Endothelial cell of umbilical vein (primary cell): ENCODE measurements around the gene ARHGAP42. TPM values are rescaled to one million over a fixed set of nuclear protein-coding genes. Genes with fewer than 3 reads are reported as not detected.

Experiments used
- BruUV-seq: library from RNA; stranded (reverse); fragments of 400-500 nt; replicated peaks from 2 replicates; lab custom pipeline; 2021; lab: Mats Ljungman, UMichigan
- CTCF ChIA-PET: fragments of 300-600, 350-600 bp; sonication (Branson Sonifier 250); formaldehyde crosslinking; loops from one replicate; lab custom pipeline; 2021; ENCODE audit warnings: antibody characterized with exemption, inconsistent platforms; lab: Charles Lee
- POLR2A ChIA-PET: fragments of 300-600, 350-600 bp; sonication (Branson Sonifier 250); formaldehyde crosslinking; loops from one replicate; lab custom pipeline; 2021; ENCODE audit warnings: antibody characterized with exemption, inconsistent platforms; lab: Charles Lee
- DNase-seq: peaks from one replicate; pipeline ENCODE4 v3.0.0-alpha.2; 2011; ENCODE audit warnings: low read depth, low spot score
- FAIRE-seq: peaks from 2 replicates; lab custom pipeline; 2011; peaks lifted over from hg19 to GRCh38; lab: Jason Lieb, UNC
- H2AFZ ChIP-seq: 2 replicates; pipeline ENCODE4 v1.6.0; 2012; ENCODE audit warnings: low read depth, low read length, control low read depth, inconsistent platforms
- H3K27ac ChIP-seq: 2 replicates; pipeline ENCODE4 v1.5.1; 2011; ENCODE audit warnings: low read depth, mild to moderate bottlenecking, control low read depth, low read length, moderate library complexity; ENCODE audit not compliant: insufficient read depth
- H3K27me3 ChIP-seq, 2 experiments: 2 replicates each; pipeline versions ENCODE4 v1.6.0 to v1.6.1; 2011; ENCODE audit warnings: low read length in 2 of 2, mixed read lengths in 1 of 2; ENCODE audit not compliant: control insufficient read depth in 2 of 2, insufficient read depth in 2 of 2
- H3K36me3 ChIP-seq, 2 experiments: 2 replicates in 1 of 2; 3 replicates in 1 of 2; pipeline ENCODE4 v1.5.1; 2011; ENCODE audit warnings: low read length in 2 of 2, mild to moderate bottlenecking in 1 of 2, moderate library complexity in 1 of 2; ENCODE audit not compliant: control insufficient read depth in 2 of 2, insufficient read depth in 2 of 2; ENCODE audit errors: extremely low read depth in 1 of 2
- H3K4me1 ChIP-seq: 3 replicates; pipeline ENCODE4 v1.5.1; 2011; ENCODE audit warnings: mild to moderate bottlenecking, low read length; ENCODE audit not compliant: control insufficient read depth, insufficient read depth; ENCODE audit errors: extremely low read depth
- H3K4me2 ChIP-seq: 2 replicates; pipeline ENCODE4 v1.6.1; 2011; ENCODE audit warnings: low read length, control low read depth, mixed read lengths; ENCODE audit not compliant: insufficient read depth
- H3K4me3 ChIP-seq, 3 experiments: fragments of 200-600 bp in 1 of 3; sonication (generic), shearing (Covaris generic) in 1 of 3; replicated peaks in 1 of 3; 2 replicates each; pipeline ENCODE4 v1.5.1; 2011 to 2016; ENCODE audit warnings: control low read depth in 3 of 3, low read length in 3 of 3, mild to moderate bottlenecking in 2 of 3, inconsistent platforms in 1 of 3, low read depth in 1 of 3, moderate library complexity in 1 of 3; ENCODE audit not compliant: insufficient read depth in 1 of 3
- H3K79me2 ChIP-seq: 2 replicates; pipeline ENCODE4 v1.6.0; 2012; ENCODE audit warnings: low read length, inconsistent platforms; ENCODE audit not compliant: control insufficient read depth, insufficient read depth
- H3K9ac ChIP-seq: replicated peaks from 2 replicates; pipeline ENCODE3; 2011; ENCODE audit warnings: low read length, control low read depth; ENCODE audit not compliant: insufficient read depth; ENCODE audit errors: extremely low read depth
- H3K9me1 ChIP-seq: replicated peaks from 3 replicates; pipeline ENCODE4 v1.6.0; 2011; ENCODE audit warnings: mild to moderate bottlenecking, low read length; ENCODE audit not compliant: control insufficient read depth, insufficient read depth; ENCODE audit errors: extremely low read depth
- H3K9me3 ChIP-seq: replicated peaks from 2 replicates; pipeline ENCODE4 v1.5.1; 2012; ENCODE audit warnings: low read length, inconsistent platforms; ENCODE audit not compliant: control insufficient read depth, insufficient read depth
- H4K20me1 ChIP-seq: replicated peaks from 2 replicates; pipeline ENCODE3; 2011; ENCODE audit warnings: mild to moderate bottlenecking, low read length; ENCODE audit not compliant: control insufficient read depth, insufficient read depth; ENCODE audit errors: extremely low read depth
- EZH2 ChIP-seq: IDR thresholded peaks from 2 replicates; pipeline ENCODE4 v1.6.1; 2012; ENCODE audit warnings: borderline replicate concordance, low read depth, mild to moderate bottlenecking, moderate library complexity, low read length, inconsistent platforms; ENCODE audit not compliant: severe bottlenecking
- FOS ChIP-seq: IDR thresholded peaks from 2 replicates; pipeline ENCODE4 v1.6.1; 2011; ENCODE audit warnings: mild to moderate bottlenecking, low read length, moderate library complexity, borderline replicate concordance; ENCODE audit not compliant: insufficient read depth
- JUN ChIP-seq: IDR thresholded peaks from 2 replicates; pipeline ENCODE4 v1.6.1; 2011; ENCODE audit warnings: borderline replicate concordance, low read depth; ENCODE audit not compliant: insufficient read length, insufficient read depth
- MAX ChIP-seq: IDR thresholded peaks from 2 replicates; pipeline ENCODE4 v1.6.1; 2011; ENCODE audit not compliant: insufficient read depth, insufficient read length
- POLR2A ChIP-seq: IDR thresholded peaks from 2 replicates; pipeline ENCODE4 v1.6.1; 2012; ENCODE audit warnings: low read depth, mild to moderate bottlenecking, control low read depth, low read length
- POLR2AphosphoS5 ChIP-seq: IDR thresholded peaks from 2 replicates; pipeline ENCODE4 v1.6.1; 2012; ENCODE audit warnings: low read depth, mild to moderate bottlenecking, control low read depth, low read length, moderate library complexity; ENCODE audit not compliant: insufficient read depth
- dilution Hi-C: fragments of 300-500 bp; cut with MboI; formaldehyde crosslinking; loops from one replicate; pipeline ENCODE4 v1.15.0; 2019; ENCODE audit warnings: low sequenced_read_pairs; ENCODE audit not compliant: extremely low pct_ligation_motif_present
- intact Hi-C: fragments of 100-400 bp; cut with micrococcal nuclease; formaldehyde crosslinking; loops from one replicate; pipeline ENCODE4 v1.10.0; 2022
- polyA plus RNA-seq, 4 experiments: library from polyadenylated mRNA; depleted of rRNA in 3 of 4; stranded (reverse) in 3 of 4; unstranded in 1 of 4; fragments of >200 nt; gene quantifications; 2 replicates each; pipeline versions ENCODE4 v1.2.1 to v1.2.3, GENCODE V29; 2011 to 2012; ENCODE audit warnings: missing spikeins in 1 of 4
- total RNA-seq: library from RNA; stranded (reverse); gene quantifications from 2 replicates; pipeline ENCODE4 v1.2.3, GENCODE V29; 2021
- TF ChIP-seq, protein P1 (sequence below), 2 donors: IDR thresholded peaks; 1 replicate in 1 of 2; 2 replicates in 1 of 2; pipeline ENCODE4 v1.5.1; 2011; ENCODE audit warnings: low read length in 2 of 2, mild to moderate bottlenecking in 2 of 2, moderate library complexity in 2 of 2, control low read depth in 1 of 2, inconsistent platforms in 1 of 2, low read depth in 1 of 2; ENCODE audit not compliant: insufficient read depth in 1 of 2; ENCODE audit errors: extremely low read depth in 1 of 2

Gene ARHGAP42
- total and polyA plus RNA-seq, 2 donors (not counting 3 experiments of a cell fraction or from before 2014, with no cell fraction given): 1.8 to 2.4 TPM

DNA sequence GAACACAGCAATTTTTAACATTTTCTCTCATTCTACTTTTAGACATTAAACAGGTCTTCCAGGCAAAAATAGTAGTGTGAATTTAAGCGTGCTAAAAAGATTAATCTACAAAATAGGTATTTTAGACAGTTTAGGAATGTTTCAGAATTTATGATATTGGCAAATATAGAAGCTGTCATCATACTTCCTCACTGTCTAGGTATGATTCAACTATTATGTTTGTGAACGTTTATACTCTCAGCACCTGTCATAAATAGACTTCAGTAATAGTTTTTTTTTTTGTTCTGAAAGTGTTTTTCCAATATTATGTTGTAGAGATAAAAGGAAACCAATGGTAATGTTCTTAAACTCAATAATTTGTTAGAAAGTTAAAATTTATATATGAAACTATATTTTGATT is 103.0 kb downstream of the ARHGAP42 start:
- ChIA-PET CTCF (interaction anchor here (1.0 kb wide), 1 partner anchor 19 kb away, joined by 3 read pairs; no protein-coding TSS in a partner anchor), POLR2A (no interaction called here)
- Histone ChIP-seq H3K9ac (no peak overlapping the region), H3K27me3 (no peaks in the 10 kb centered on the region), H3K79me2 (no peaks in the 10 kb centered on the region), H3K4me2 (no peak overlapping the region), H4K20me1 (no peaks in the 10 kb centered on the region), H3K9me1 (no peaks in the 10 kb centered on the region), H3K9me3 (no peaks in the 10 kb centered on the region), H2AFZ (no peak overlapping the region), H3K4me3 (no peak overlapping the region), H3K4me1 (peaks cover 8% of the 10 kb centered on the region), H3K36me3 (no peaks in the 10 kb centered on the region), H3K27ac (no peak overlapping the region)
- no peak for FAIRE-seq
- TF ChIP-seq EZH2 (no peak), POLR2A (no peak), POLR2AphosphoS5 (no peak), FOS (no peak), JUN (no peak), MAX (no peak)
- TF ChIP-seq, protein P1, sequence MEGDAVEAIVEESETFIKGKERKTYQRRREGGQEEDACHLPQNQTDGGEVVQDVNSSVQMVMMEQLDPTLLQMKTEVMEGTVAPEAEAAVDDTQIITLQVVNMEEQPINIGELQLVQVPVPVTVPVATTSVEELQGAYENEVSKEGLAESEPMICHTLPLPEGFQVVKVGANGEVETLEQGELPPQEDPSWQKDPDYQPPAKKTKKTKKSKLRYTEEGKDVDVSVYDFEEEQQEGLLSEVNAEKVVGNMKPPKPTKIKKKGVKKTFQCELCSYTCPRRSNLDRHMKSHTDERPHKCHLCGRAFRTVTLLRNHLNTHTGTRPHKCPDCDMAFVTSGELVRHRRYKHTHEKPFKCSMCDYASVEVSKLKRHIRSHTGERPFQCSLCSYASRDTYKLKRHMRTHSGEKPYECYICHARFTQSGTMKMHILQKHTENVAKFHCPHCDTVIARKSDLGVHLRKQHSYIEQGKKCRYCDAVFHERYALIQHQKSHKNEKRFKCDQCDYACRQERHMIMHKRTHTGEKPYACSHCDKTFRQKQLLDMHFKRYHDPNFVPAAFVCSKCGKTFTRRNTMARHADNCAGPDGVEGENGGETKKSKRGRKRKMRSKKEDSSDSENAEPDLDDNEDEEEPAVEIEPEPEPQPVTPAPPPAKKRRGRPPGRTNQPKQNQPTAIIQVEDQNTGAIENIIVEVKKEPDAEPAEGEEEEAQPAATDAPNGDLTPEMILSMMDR (IDR thresholded peaks at IDR 0.05; ENCODE audit: extremely low read depth in 1 of 2, insufficient read depth in 1 of 2, low read depth in 1 of 2, low read length in 2 of 2): no peak
- no peak for DNase-seq
- intact Hi-C loops (no loop called here), dilution Hi-C loops (no loop called here)
- no TSS peak for BruUV-seq
